HepG2 (cell line): ENCODE results near the gene OGFR. TPM values are rescaled to one million over a fixed set of nuclear protein-coding genes. Genes with fewer than 3 reads are reported as not detected.

ENCODE experiments used
- FOXK2 ChIP-seq: fragments of 450-650 bp; IDR thresholded peaks from 2 replicates; pipeline ENCODE4 v1.6.1; 2016
- FOXO1 ChIP-seq: sonication (generic); formaldehyde crosslinking; IDR thresholded peaks from 2 replicates; pipeline ENCODE4 v1.4.0; 2020; ENCODE audit warnings: missing genetic modification reagents
- HCFC1 ChIP-seq: fragments of 150-350 bp; IDR thresholded peaks from 2 replicates; pipeline ENCODE4 v1.6.1; 2014; ENCODE audit warnings: low read depth, low read length
- KLF12 ChIP-seq: sonication (generic); formaldehyde crosslinking; IDR thresholded peaks from 2 replicates; pipeline ENCODE4 v1.4.0; 2020; ENCODE audit warnings: missing genetic modification reagents, borderline replicate concordance
- NCOA5 ChIP-seq: sonication (generic); formaldehyde crosslinking; IDR thresholded peaks from 2 replicates; pipeline ENCODE4 v1.4.0; 2020; ENCODE audit warnings: missing genetic modification reagents
- POLR2G ChIP-seq: fragments of 200-400 bp; formaldehyde crosslinking; IDR thresholded peaks from 2 replicates; pipeline ENCODE4 v1.6.1; 2018; ENCODE audit warnings: mild to moderate bottlenecking, low read depth, low read length, moderate library complexity
- RNF2 ChIP-seq: fragments of 450-650 bp; conservative IDR thresholded peaks from 2 replicates; pipeline ENCODE4 v1.6.1; 2016; ENCODE audit warnings: low read depth
- SP1 ChIP-seq, 2 experiments: fragments of 450-650 bp in 1 of 2; sonication (generic) in 1 of 2; formaldehyde crosslinking in 1 of 2; IDR thresholded peaks; 2 replicates each; pipeline versions ENCODE4 v1.4.0 to v1.6.1; 2016 to 2020; ENCODE audit warnings: missing genetic modification reagents in 1 of 2
- SRSF1 ChIP-seq: fragments of 200-400 bp; formaldehyde crosslinking; optimal IDR thresholded peaks from 2 replicates; pipeline ENCODE3; 2017; ENCODE audit warnings: mild to moderate bottlenecking, low read depth, low read length, moderate library complexity
- SRSF4 ChIP-seq: fragments of 200-400 bp; formaldehyde crosslinking; IDR thresholded peaks from one replicate; pipeline ENCODE4 v1.6.1; 2018; ENCODE audit warnings: mild to moderate bottlenecking, low read depth, low read length, moderate library complexity; ENCODE audit not compliant: poor library complexity, severe bottlenecking
- ZFP82 ChIP-seq: sonication (generic); formaldehyde crosslinking; IDR thresholded peaks from 2 replicates; pipeline ENCODE4 v1.5.1; 2020; ENCODE audit warnings: mild to moderate bottlenecking, missing genetic modification reagents, borderline replicate concordance
- ZNF180 ChIP-seq: sonication (generic); formaldehyde crosslinking; IDR thresholded peaks from 2 replicates; pipeline ENCODE4 v1.4.0; 2020; ENCODE audit warnings: low read depth, missing genetic modification reagents, borderline replicate concordance
- ZNF253 ChIP-seq: sonication (generic); formaldehyde crosslinking; IDR thresholded peaks from 2 replicates; pipeline ENCODE4 v1.8.0; 2022; ENCODE audit warnings: mild to moderate bottlenecking, missing genetic modification reagents, borderline replicate concordance
- ZNF510 ChIP-seq: sonication (generic); formaldehyde crosslinking; IDR thresholded peaks from 2 replicates; pipeline ENCODE4 v1.4.0; 2020; ENCODE audit warnings: low read depth, mild to moderate bottlenecking, missing genetic modification reagents
- ZNF530 ChIP-seq: sonication (generic); formaldehyde crosslinking; IDR thresholded peaks from 2 replicates; pipeline ENCODE4 v1.5.0; 2020; ENCODE audit warnings: low read depth, mild to moderate bottlenecking, missing genetic modification reagents
- ZNF563 ChIP-seq: sonication (generic); formaldehyde crosslinking; IDR thresholded peaks from 2 replicates; pipeline ENCODE4 v1.8.0; 2022; ENCODE audit warnings: mild to moderate bottlenecking, moderate library complexity, missing genetic modification reagents
- ZSCAN12 ChIP-seq: sonication (generic); formaldehyde crosslinking; IDR thresholded peaks from 2 replicates; pipeline ENCODE4 v1.9.0; 2021; ENCODE audit warnings: mild to moderate bottlenecking, missing genetic modification reagents
- polyA plus RNA-seq, 8 experiments: library from polyadenylated mRNA; depleted of rRNA in 3 of 8; stranded (reverse) in 7 of 8; unstranded in 1 of 8; fragments of >200 nt; fragmentation: Illumina TruSeq in 4 of 8; extraction: Trizol in 4 of 8; gene quantifications; 2 replicates each; pipeline versions ENCODE4 v1.2.1 to v1.2.3, GENCODE V29; 2011 to 2016; ENCODE audit warnings: low read depth in 4 of 8, missing spikeins in 1 of 8, mixed read lengths in 1 of 8; ENCODE audit not compliant: insufficient read depth in 1 of 8
- total RNA-seq, 5 experiments: library from RNA; depleted of rRNA; stranded (reverse); fragments of >200 nt; fragmentation: Illumina TruSeq; extraction: Trizol; gene quantifications; 2 replicates each; pipeline ENCODE4 v1.2.3, GENCODE V29; 2016; ENCODE audit warnings: low read depth in 1 of 5
- TF ChIP-seq, protein P1 (sequence below): sonication (generic); formaldehyde crosslinking; IDR thresholded peaks from 2 replicates; pipeline ENCODE4 v1.4.0; 2020; ENCODE audit warnings: missing genetic modification reagents, borderline replicate concordance
- TF ChIP-seq, protein P2 (sequence below): sonication (generic); formaldehyde crosslinking; IDR thresholded peaks from 2 replicates; pipeline ENCODE4 v1.4.0; 2020; ENCODE audit warnings: mild to moderate bottlenecking, missing genetic modification reagents
- TF ChIP-seq, protein P3 (sequence below): fragments of 450-650 bp; IDR thresholded peaks from 2 replicates; pipeline ENCODE4 v1.6.1; 2017
- TF ChIP-seq, protein P4 (sequence below): IDR thresholded peaks from 2 replicates; pipeline ENCODE4 v1.6.1; 2018; ENCODE audit warnings: missing genetic modification reagents, mild to moderate bottlenecking, missing compliant biosample characterization
- TF ChIP-seq, protein P5 (sequence below): sonication (generic); formaldehyde crosslinking; IDR thresholded peaks from 2 replicates; pipeline ENCODE4 v1.4.0; 2020; ENCODE audit warnings: missing genetic modification reagents

OGFR gene
- total and polyA plus RNA-seq, 2 of the 13 experiments (the other 11 are each of a cell fraction or from before 2014, with no cell fraction given): 47.7 to 81.8 TPM

DNA sequence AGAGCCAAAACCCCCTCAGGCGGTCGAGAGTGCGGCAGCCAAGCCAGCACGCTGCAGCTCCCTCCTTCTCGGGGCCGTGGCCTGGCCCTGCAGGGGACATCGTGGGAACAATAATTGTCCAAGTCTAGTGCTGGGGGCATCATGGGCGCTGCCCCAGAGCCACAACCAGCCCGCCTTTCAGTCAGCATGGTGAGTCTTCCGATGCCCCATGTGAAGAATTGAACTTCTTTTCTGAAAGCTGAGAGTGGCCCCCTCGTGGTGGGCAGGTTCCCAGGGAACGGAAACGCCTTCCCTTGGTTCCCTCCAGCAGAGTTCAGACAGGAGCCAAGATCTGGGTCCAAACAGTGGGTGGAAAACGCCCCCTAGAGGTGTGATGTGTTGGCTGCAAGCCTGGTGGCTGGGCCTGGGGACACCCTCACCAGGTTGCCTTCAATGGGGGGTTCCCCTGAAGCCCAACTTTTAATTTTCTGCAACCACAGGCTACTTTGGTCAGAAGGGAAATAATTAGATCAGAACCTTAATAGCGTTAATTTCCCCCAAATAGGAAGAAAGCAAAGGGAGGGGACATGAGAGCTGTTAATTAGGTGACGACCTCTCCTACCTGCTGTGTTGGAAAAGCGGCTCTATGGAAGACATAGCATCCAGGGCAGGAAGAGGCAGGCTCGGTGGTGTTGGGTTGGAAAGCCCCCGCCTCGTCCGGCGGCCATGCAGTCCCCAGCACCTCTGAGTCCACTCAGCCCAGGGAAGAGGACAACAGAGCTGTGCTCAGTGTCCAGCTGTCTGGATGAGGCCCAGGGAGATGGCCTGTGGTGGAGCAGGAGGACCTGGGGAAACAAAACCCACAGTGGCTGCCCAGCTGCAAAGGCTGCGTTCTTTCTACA lies 13.1 kb upstream of the OGFR start (continued):
- TF ChIP-seq KLF12 (CRISPR knock-in tag) (peak; percentile 71), NCOA5 (CRISPR knock-in tag) (no peak), RNF2 (no peak), FOXO1 (CRISPR knock-in tag) (peak; percentile 52; the same call in 1 of the 2 replicates), FOXK2 (no peak), SRSF4 (no peak), SRSF1 (no peak), ZNF253 (CRISPR knock-in tag) (no peak), ZNF180 (CRISPR knock-in tag) (no peak), ZFP82 (CRISPR knock-in tag) (no peak), HCFC1 (no peak), ZNF563 (CRISPR knock-in tag) (peak; percentile 44; the same call in 1 of the 2 replicates), POLR2G (no peak), ZSCAN12 (no peak), ZNF510 (0 out of 2 replicates have a peak, but pooled peaks have one; percentile 43), SP1 (IDR thresholded peaks at IDR 0.05) (no peak), SP1 (CRISPR knock-in tag; IDR thresholded peaks at IDR 0.05) (peak; percentile 52), ZNF530 (no peak)
- TF ChIP-seq, protein P1, sequence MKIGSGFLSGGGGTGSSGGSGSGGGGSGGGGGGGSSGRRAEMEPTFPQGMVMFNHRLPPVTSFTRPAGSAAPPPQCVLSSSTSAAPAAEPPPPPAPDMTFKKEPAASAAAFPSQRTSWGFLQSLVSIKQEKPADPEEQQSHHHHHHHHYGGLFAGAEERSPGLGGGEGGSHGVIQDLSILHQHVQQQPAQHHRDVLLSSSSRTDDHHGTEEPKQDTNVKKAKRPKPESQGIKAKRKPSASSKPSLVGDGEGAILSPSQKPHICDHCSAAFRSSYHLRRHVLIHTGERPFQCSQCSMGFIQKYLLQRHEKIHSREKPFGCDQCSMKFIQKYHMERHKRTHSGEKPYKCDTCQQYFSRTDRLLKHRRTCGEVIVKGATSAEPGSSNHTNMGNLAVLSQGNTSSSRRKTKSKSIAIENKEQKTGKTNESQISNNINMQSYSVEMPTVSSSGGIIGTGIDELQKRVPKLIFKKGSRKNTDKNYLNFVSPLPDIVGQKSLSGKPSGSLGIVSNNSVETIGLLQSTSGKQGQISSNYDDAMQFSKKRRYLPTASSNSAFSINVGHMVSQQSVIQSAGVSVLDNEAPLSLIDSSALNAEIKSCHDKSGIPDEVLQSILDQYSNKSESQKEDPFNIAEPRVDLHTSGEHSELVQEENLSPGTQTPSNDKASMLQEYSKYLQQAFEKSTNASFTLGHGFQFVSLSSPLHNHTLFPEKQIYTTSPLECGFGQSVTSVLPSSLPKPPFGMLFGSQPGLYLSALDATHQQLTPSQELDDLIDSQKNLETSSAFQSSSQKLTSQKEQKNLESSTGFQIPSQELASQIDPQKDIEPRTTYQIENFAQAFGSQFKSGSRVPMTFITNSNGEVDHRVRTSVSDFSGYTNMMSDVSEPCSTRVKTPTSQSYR (CRISPR knock-in tag): no peak
- TF ChIP-seq, protein P2, sequence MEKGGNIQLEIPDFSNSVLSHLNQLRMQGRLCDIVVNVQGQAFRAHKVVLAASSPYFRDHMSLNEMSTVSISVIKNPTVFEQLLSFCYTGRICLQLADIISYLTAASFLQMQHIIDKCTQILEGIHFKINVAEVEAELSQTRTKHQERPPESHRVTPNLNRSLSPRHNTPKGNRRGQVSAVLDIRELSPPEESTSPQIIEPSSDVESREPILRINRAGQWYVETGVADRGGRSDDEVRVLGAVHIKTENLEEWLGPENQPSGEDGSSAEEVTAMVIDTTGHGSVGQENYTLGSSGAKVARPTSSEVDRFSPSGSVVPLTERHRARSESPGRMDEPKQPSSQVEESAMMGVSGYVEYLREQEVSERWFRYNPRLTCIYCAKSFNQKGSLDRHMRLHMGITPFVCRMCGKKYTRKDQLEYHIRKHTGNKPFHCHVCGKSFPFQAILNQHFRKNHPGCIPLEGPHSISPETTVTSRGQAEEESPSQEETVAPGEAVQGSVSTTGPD (CRISPR knock-in tag): no peak
- TF ChIP-seq, protein P3, sequence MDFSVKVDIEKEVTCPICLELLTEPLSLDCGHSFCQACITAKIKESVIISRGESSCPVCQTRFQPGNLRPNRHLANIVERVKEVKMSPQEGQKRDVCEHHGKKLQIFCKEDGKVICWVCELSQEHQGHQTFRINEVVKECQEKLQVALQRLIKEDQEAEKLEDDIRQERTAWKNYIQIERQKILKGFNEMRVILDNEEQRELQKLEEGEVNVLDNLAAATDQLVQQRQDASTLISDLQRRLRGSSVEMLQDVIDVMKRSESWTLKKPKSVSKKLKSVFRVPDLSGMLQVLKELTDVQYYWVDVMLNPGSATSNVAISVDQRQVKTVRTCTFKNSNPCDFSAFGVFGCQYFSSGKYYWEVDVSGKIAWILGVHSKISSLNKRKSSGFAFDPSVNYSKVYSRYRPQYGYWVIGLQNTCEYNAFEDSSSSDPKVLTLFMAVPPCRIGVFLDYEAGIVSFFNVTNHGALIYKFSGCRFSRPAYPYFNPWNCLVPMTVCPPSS: no peak
- TF ChIP-seq, protein P4, sequence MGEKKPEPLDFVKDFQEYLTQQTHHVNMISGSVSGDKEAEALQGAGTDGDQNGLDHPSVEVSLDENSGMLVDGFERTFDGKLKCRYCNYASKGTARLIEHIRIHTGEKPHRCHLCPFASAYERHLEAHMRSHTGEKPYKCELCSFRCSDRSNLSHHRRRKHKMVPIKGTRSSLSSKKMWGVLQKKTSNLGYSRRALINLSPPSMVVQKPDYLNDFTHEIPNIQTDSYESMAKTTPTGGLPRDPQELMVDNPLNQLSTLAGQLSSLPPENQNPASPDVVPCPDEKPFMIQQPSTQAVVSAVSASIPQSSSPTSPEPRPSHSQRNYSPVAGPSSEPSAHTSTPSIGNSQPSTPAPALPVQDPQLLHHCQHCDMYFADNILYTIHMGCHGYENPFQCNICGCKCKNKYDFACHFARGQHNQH: peak; percentile 49; the same call in 1 of the 2 replicates
- TF ChIP-seq, protein P5, sequence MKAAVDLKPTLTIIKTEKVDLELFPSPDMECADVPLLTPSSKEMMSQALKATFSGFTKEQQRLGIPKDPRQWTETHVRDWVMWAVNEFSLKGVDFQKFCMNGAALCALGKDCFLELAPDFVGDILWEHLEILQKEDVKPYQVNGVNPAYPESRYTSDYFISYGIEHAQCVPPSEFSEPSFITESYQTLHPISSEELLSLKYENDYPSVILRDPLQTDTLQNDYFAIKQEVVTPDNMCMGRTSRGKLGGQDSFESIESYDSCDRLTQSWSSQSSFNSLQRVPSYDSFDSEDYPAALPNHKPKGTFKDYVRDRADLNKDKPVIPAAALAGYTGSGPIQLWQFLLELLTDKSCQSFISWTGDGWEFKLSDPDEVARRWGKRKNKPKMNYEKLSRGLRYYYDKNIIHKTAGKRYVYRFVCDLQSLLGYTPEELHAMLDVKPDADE (CRISPR knock-in tag): no peak
